NCI-H187 treated with DMSO at 0.1 percent for 48 hours (cell line): Measurements from ENCODE around the gene CACNA1F.

ENCODE experiments used
- DNase-seq: peaks from one replicate; lab custom pipeline; 2025; lab: John Stamatoyannopoulos, UW

The CACNA1F gene

GRCh38 chrX:49233176-49233575, at the start of gene CACNA1F:
Gene CACNA1F (minus strand): TSS chrX:49233340. CDS start chrX:49233309, 31 bp downstream.
- DNase-seq, result no peak

- no peak for DNase-seq
These were observed 49.5 kb upstream of the CACNA1F start for GRCh38 chrX:49282647-49283011.

- no peak for DNase-seq
These were observed 44.9 kb upstream of the CACNA1F start for GRCh38 chrX:49278081-49278480.

GRCh38 chrX:49277535-49277830, 44.3 kb upstream of the CACNA1F start:
- no peak for DNase-seq

- DNase-seq, result no peak
These were observed 43.8 kb upstream of the CACNA1F start for GRCh38 chrX:49276671-49277534.

GRCh38 chrX:49276207-49276606, 43.1 kb upstream of the CACNA1F start:
- no peak for DNase-seq

GRCh38 chrX:49273181-49273727, 40.1 kb upstream of the CACNA1F start:
- no peak for DNase-seq

GRCh38 chrX:49272421-49272820, 39.3 kb upstream of the CACNA1F start:
- DNase-seq, result no peak

- DNase-seq, result no peak
These were observed 38.2 kb upstream of the CACNA1F start for GRCh38 chrX:49271341-49271740.

GRCh38 chrX:49270249-49270921, 37.2 kb upstream of the CACNA1F start:
- DNase-seq, result no peak

GRCh38 chrX:49269767-49270248, 36.7 kb upstream of the CACNA1F start, which contains the start of gene PPP1R3F:
Gene PPP1R3F (plus strand): TSS chrX:49269793. CDS start chrX:49269870, 77 bp downstream.
- DNase-seq, result no peak

GRCh38 chrX:49269010-49269766, 36.0 kb upstream of the CACNA1F start:
- peak; percentile 69 for DNase-seq

GRCh38 chrX:49268702-49269009, 35.5 kb upstream of the CACNA1F start:
- DNase-seq, result no peak

GRCh38 chrX:49266523-49267445, 33.6 kb upstream of the CACNA1F start:
- DNase-seq, result no peak

- no peak for DNase-seq
These were observed 31.3 kb upstream of the CACNA1F start, which contains the start of gene FOXP3 for GRCh38 chrX:49264460-49264859. Gene FOXP3 (minus strand): TSS chrX:49264710. CDS start chrX:49258505, 6,205 bp downstream.

- no peak for DNase-seq
These were observed 30.5 kb upstream of the CACNA1F start for GRCh38 chrX:49263631-49264030.

- DNase-seq, result no peak
These were observed 29.5 kb upstream of the CACNA1F start for GRCh38 chrX:49262603-49263002.

GRCh38 chrX:49260221-49260985, 27.3 kb upstream of the CACNA1F start:
- no peak for DNase-seq

GRCh38 chrX:49258749-49259124, 25.6 kb upstream of the CACNA1F start:
- DNase-seq, result no peak
